Parathyroid adenoma (tissue), 2 donors: ENCODE measurements around the gene XPC.

ENCODE experiments used
- H2AFZ ChIP-seq: fragments of 300-600 bp; sonication (generic); one replicate; pipeline ENCODE4 v1.7.0; 2017; ENCODE audit warnings: antibody characterized with exemption, mild to moderate bottlenecking
- H3K27ac ChIP-seq: fragments of 300-600 bp; sonication (generic); one replicate; pipeline ENCODE4 v1.7.0; 2017
- H3K27me3 ChIP-seq: fragments of 300-600 bp; sonication (generic); one replicate; pipeline ENCODE4 v1.7.0; 2017; ENCODE audit warnings: low read length; ENCODE audit not compliant: control insufficient read depth, insufficient read depth
- H3K36me3 ChIP-seq: fragments of 300-600 bp; sonication (generic); one replicate; pipeline ENCODE4 v1.7.0; 2017; ENCODE audit warnings: low read length; ENCODE audit not compliant: control insufficient read depth, insufficient read depth
- H3K4me1 ChIP-seq: fragments of 300-600 bp; sonication (generic); one replicate; pipeline ENCODE4 v1.7.0; 2017; ENCODE audit warnings: control low read depth
- H3K4me2 ChIP-seq: fragments of 300-600 bp; sonication (generic); one replicate; pipeline ENCODE4 v1.7.0; 2017; ENCODE audit warnings: low read length
- H3K4me3 ChIP-seq: fragments of 300-600 bp; sonication (generic); one replicate; pipeline ENCODE4 v1.7.0; 2017; ENCODE audit warnings: low read depth, low read length
- H3K79me2 ChIP-seq: fragments of 300-600 bp; sonication (generic); one replicate; pipeline ENCODE4 v1.7.0; 2017; ENCODE audit warnings: control low read depth
- H3K9ac ChIP-seq: fragments of 300-600 bp; sonication (generic); one replicate; pipeline ENCODE4 v1.7.0; 2017; ENCODE audit warnings: mild to moderate bottlenecking
- H3K9me3 ChIP-seq: fragments of 300-600 bp; sonication (generic); one replicate; pipeline ENCODE4 v1.7.0; 2017; ENCODE audit warnings: low read length; ENCODE audit not compliant: control insufficient read depth
- TF ChIP-seq, protein P1 (sequence below): fragments of 300-600 bp; sonication (generic); IDR thresholded peaks from one replicate; pipeline ENCODE4 v1.7.0; 2017; ENCODE audit warnings: antibody characterized with exemption, mild to moderate bottlenecking
- donor health status: primary hyperparathyroidism.

Gene XPC

DNA sequence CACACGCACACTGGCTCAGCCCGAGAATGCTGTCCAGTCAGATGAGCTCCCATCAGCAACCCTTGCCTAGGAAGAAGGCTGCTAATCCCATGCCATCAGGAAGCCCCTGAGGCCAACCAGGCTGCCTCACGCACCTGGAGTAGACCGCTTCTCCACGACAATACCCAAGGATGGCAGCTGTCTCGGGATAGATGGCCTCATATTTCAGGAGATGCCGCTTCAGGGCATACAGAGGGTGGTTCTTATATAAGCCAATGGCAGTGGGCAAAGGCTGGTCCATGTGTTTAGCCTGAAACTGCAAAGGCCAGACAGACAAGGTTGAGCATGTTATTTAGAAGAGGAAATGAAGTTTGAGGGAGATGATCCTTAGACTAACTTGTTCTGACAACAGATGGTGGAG lies 22.2 kb downstream of the XPC start:
- TF ChIP-seq, protein P1, sequence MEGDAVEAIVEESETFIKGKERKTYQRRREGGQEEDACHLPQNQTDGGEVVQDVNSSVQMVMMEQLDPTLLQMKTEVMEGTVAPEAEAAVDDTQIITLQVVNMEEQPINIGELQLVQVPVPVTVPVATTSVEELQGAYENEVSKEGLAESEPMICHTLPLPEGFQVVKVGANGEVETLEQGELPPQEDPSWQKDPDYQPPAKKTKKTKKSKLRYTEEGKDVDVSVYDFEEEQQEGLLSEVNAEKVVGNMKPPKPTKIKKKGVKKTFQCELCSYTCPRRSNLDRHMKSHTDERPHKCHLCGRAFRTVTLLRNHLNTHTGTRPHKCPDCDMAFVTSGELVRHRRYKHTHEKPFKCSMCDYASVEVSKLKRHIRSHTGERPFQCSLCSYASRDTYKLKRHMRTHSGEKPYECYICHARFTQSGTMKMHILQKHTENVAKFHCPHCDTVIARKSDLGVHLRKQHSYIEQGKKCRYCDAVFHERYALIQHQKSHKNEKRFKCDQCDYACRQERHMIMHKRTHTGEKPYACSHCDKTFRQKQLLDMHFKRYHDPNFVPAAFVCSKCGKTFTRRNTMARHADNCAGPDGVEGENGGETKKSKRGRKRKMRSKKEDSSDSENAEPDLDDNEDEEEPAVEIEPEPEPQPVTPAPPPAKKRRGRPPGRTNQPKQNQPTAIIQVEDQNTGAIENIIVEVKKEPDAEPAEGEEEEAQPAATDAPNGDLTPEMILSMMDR: no peak

DNA sequence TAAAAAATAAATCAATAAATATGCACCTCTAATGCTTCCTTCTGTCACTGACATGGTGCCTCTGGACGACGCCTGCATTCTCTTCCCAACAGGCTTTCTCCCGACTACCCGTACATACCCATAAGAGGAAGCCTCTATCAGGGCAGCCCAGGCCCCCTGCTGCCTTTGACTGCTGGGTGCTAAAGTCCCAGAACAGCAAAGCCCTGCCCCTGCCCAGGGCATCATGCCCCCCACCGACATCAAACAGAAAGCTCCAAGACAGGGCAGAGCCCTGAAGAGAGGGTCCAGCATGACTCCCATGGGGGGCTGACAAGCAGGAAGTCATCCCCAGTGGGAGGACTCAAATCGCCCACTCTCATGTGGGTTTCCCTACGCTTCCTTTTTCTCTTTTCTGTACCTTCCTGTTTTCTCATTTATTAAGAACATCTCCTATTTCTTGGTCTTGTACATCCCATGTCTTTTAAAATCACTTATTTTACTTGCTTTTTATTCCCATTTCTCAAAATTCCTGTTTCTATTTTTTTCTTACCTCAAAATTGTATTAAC lies 23.4 kb downstream of the XPC start:
- H3K4me3 ChIP-seq: no peak overlapping the region
- H3K9me3 ChIP-seq: no peaks in the 10 kb centered on the region
- TF ChIP-seq, protein P1: no peak
- H3K27me3 ChIP-seq: no peaks in the 10 kb centered on the region
- no peak overlapping the region for H3K4me2 ChIP-seq
- H3K9ac ChIP-seq: no peak overlapping the region
- H2AFZ ChIP-seq: no peak overlapping the region
- H3K79me2 ChIP-seq: peaks cover 10% of the 10 kb centered on the region
- no peaks in the 10 kb centered on the region for H3K4me1 ChIP-seq
- H3K36me3 ChIP-seq: no peaks in the 10 kb centered on the region
- H3K27ac ChIP-seq: no peak overlapping the region

More for the DNA sequence above, 22.2 kb downstream of the XPC start:
- Histone ChIP-seq H3K79me2 (peaks cover 10% of the 10 kb centered on the region), H3K4me1 (no peaks in the 10 kb centered on the region), H3K4me3 (no peak overlapping the region), H3K27ac (no peak overlapping the region), H3K4me2 (no peak overlapping the region), H3K9me3 (no peaks in the 10 kb centered on the region), H3K36me3 (no peaks in the 10 kb centered on the region), H2AFZ (no peak overlapping the region), H3K9ac (no peak overlapping the region), H3K27me3 (no peaks in the 10 kb centered on the region)

DNA sequence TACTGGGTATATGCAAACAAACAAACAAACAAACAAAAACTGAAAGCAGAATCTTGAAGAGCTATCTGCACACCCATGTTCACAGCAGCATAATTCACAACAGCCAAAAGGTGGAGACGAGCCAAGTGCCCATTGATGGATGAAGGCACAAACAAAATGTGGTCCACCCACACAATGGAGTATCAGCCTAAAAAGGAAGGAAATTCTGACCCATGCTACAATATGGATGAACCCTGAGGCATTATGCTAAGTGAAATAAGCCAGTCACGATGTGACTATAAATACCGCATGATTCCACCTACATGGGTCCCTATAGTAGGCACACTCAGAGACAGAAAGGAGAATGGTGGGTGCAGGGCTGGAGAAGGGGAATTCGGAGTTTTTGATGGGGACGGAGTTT lies 24.1 kb downstream of the XPC start:
- TF ChIP-seq, protein P1: no peak
- Histone ChIP-seq H3K9ac (no peak overlapping the region), H3K4me3 (no peak overlapping the region), H3K36me3 (no peaks in the 10 kb centered on the region), H3K4me2 (no peak overlapping the region), H3K79me2 (peaks cover 10% of the 10 kb centered on the region), H3K27me3 (no peaks in the 10 kb centered on the region), H2AFZ (no peak overlapping the region), H3K9me3 (no peaks in the 10 kb centered on the region), H3K4me1 (no peaks in the 10 kb centered on the region), H3K27ac (no peak overlapping the region)

GRCh38 chr3:14153663-14154062 lies 24.7 kb downstream of the XPC start:
- peaks cover 10% of the 10 kb centered on the region for H3K79me2 ChIP-seq
- no peak overlapping the region for H3K9ac ChIP-seq
- H3K36me3 ChIP-seq: no peaks in the 10 kb centered on the region
- H3K4me2 ChIP-seq: no peak overlapping the region
- H3K27me3 ChIP-seq: no peaks in the 10 kb centered on the region
- no peaks in the 10 kb centered on the region for H3K4me1 ChIP-seq
- H2AFZ ChIP-seq: no peak overlapping the region
- no peak overlapping the region for H3K27ac ChIP-seq
- H3K4me3 ChIP-seq: no peak overlapping the region
- H3K9me3 ChIP-seq: no peaks in the 10 kb centered on the region
- TF ChIP-seq, protein P1: no peak

- TF ChIP-seq, protein P1: no peak
- no peak overlapping the region for H3K27ac ChIP-seq
- peaks cover 4% of the 10 kb centered on the region for H3K79me2 ChIP-seq
- H3K9ac ChIP-seq: no peak overlapping the region
- H2AFZ ChIP-seq: no peak overlapping the region
- H3K4me2 ChIP-seq: no peak overlapping the region
- no peaks in the 10 kb centered on the region for H3K9me3 ChIP-seq
- H3K36me3 ChIP-seq: no peaks in the 10 kb centered on the region
- H3K27me3 ChIP-seq: no peaks in the 10 kb centered on the region
- no peaks in the 10 kb centered on the region for H3K4me1 ChIP-seq
- H3K4me3 ChIP-seq: no peak overlapping the region
These were observed 25.4 kb downstream of the XPC start for GRCh38 chr3:14152963-14153355.
